ENCODE results near the gene SATB1. TPM values are rescaled to one million over a fixed set of nuclear protein-coding genes. Genes with fewer than 3 reads are reported as not detected.

The SATB1 gene
- total RNA-seq, 1 donor from 2014 or later = 28.2 TPM

DNA sequence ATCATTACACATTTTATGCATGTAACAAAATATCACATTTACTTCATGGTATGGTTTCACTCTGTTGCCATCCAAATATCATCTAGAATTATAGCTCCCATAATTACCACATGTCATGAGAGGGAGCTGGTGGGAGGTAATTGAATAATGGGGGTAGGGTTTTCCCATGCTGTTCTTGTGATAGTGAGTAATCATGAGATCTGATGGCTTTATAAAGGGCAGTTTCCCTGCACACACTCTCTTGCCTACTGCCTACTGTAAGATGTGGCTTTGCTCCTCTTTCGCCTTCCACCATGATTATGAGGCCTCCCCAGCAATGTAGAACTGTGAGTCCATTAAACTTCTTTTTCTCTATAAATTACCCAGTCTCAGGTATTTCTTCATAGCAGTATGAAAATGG is 123.4 kb downstream of the SATB1 start:
- TF ChIP-seq CTCF (IDR thresholded peaks at IDR 0.05; ENCODE audit: unreplicated experiment) = no peak
- Mint-ChIP-seq H3K4me1 (ENCODE audit: unreplicated experiment) (no peaks in the 10 kb centered on the region), H3K27me3 (ENCODE audit: unreplicated experiment) (peaks cover 2% of the 10 kb centered on the region), H3K4me3 (ENCODE audit: unreplicated experiment) (no peak overlapping the region), H3K9me3 (ENCODE audit: unreplicated experiment) (no peaks in the 10 kb centered on the region), H3K36me3 (ENCODE audit: low read depth, unreplicated experiment) (no peaks in the 10 kb centered on the region), H3K27ac (ENCODE audit: unreplicated experiment) (no peak overlapping the region)
- DNase-seq (ENCODE audit: low spot score) = no peak

DNA sequence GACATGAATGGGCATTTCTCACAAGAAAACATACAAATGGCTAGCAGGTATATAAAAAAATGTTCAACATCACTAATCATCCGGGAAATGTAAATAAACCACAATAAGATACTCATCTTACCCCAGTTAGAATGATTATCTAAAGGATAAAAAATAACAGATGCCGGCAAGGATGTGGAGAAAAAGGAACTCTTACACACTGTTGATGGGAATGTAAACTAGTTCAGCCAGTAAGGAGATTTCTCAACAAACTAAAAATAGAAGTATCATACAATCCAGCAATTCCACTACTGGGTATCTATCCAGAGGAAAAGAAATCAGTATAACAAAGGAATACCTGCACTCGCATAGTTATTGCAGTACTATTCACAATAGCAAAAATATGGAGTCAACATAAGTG is 124.2 kb downstream of the SATB1 start:
- no peak overlapping the region for H3K27ac Mint-ChIP-seq (ENCODE audit: unreplicated experiment)
- TF ChIP-seq CTCF (IDR thresholded peaks at IDR 0.05; ENCODE audit: unreplicated experiment) = no peak
- peaks cover 2% of the 10 kb centered on the region for H3K27me3 Mint-ChIP-seq (ENCODE audit: unreplicated experiment)
- no peak for DNase-seq (ENCODE audit: low spot score)
- H3K4me3 Mint-ChIP-seq (ENCODE audit: unreplicated experiment) = no peak overlapping the region
- H3K36me3 Mint-ChIP-seq (ENCODE audit: low read depth, unreplicated experiment) = no peaks in the 10 kb centered on the region
- H3K4me1 Mint-ChIP-seq (ENCODE audit: unreplicated experiment) = no peaks in the 10 kb centered on the region
- H3K9me3 Mint-ChIP-seq (ENCODE audit: unreplicated experiment) = no peaks in the 10 kb centered on the region

GRCh38 chr3:18297126-18297525 is 128.0 kb downstream of the SATB1 start:
- Mint-ChIP-seq H3K27me3 (ENCODE audit: unreplicated experiment) (peaks cover 2% of the 10 kb centered on the region), H3K36me3 (ENCODE audit: low read depth, unreplicated experiment) (no peaks in the 10 kb centered on the region), H3K4me3 (ENCODE audit: unreplicated experiment) (no peak overlapping the region), H3K4me1 (ENCODE audit: unreplicated experiment) (no peaks in the 10 kb centered on the region), H3K9me3 (ENCODE audit: unreplicated experiment) (no peaks in the 10 kb centered on the region), H3K27ac (ENCODE audit: unreplicated experiment) (no peak overlapping the region)
- DNase-seq (ENCODE audit: low spot score) = no peak
- no peak for TF ChIP-seq CTCF (IDR thresholded peaks at IDR 0.05; ENCODE audit: unreplicated experiment)
